T follicular helper cell (primary cell): ENCODE results near the gene KCNG2.

Experiments
- DNase-seq: peaks from one replicate; pipeline ENCODE4 v3.0.0-alpha.2; 2020; ENCODE audit warnings: low read depth

Gene KCNG2

DNA sequence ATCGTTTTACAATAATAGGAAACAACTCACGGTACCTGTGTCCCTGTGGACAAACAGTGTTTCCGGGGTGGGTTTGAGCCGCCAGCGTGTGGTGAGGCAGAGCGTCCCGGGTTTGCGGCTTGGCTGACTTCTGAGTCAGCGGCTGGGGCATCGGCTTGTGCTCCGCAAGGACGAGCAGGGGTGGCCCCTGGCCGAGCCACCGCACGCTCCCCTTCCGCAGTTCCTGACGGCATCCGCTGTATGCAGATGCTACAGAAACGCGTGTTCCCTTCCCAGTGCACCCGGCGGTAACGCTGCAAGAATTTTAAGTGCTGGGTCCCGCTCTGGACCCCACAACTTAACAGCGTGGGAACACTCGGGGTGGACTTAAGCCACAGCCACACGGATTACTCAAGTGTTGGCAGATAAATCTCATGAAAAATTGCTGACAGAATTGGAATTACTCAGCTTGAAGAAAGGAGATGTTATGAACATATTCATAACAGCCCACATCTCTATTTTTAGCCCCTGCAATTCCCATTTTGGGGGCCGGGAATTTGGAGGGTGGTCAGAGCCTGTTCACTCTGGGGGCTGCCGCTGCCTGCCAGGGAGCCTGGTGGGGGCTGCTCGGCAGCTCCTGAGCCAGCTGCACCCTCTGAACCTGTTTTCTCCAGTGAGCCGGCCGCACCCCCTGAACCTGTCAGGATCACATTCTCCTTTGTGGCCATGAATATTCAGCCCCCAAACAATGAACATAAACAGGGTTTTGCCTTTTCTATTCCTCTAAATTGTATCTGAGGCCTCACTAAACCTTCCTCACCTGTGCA, 12.6 kb upstream of the KCNG2 start:
- no peak for DNase-seq

DNA sequence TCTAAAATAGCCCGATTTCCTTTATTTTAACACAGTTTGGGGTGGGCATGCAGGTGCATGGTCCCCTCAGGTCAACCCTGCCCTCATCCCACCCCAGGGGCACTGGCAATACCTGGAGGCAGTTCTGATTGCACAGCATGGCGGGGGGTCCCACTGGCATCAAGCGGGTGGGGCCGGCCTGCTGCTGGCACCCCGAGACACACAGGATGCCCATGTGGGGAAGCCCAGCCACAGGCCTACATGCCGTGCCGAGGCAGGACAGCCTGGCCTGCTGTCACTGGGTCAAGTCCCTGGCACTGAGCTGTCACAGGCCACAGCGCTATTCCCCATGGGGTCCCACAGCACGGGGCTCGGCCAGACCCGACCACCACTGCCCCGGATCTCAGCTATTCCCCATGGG, 11.9 kb upstream of the KCNG2 start:
- no peak for DNase-seq

DNA sequence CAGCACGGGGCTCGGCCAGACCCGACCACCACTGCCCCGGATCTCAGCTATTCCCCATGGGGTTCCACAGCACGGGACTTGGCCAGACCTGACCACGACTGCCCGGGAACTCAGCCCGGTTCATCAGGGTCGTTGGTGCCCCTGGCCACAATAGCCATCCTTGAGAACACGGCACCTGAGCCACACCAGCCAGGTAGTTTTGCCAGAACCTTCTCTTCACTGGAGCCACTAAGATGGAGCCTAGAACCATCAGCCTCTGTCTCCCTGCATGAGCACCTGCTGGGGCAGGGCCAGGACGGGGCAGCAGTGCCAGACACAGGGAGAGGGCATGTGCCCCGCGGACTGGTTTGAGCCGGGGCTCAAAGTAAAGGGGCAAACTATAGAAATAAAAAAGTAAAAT, 11.4 kb upstream of the KCNG2 start:
- DNase-seq = no peak

DNA sequence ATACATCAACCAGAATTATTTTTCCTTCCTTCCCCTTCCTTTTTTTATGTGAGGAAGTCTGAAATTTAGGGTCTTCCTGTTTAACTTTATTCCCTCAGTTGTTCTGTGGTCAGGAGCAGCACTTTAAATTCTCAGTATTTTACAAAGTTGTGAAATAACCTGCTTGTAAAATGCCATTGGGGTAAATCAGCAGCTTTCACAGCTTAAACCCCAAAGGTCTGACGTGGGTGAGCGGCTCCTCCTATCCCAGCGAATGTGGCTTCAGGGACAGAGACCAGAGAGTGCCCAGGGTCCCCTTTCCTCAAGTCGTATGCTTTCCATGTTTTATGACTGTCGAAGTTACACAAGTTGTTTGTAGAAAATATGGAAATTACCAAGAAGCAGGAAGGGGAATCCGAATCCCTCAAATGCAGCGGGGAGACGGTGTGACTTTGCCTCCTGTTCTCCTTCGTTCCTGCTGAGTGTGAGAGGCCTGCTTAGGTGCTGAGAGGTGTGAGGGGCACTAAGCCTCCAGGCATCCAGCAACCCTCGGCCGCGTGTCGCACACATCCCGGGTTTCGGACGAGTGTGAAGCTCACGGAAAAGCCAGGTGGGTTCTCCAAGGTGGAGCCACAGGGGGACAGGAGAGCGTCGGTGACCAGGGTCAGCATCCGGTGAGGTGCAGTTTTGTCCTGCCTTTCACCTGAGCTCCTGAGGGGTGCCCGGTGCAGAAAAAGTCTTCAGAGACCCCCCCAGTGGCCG, 10.8 kb upstream of the KCNG2 start:
- no peak for DNase-seq

DNA sequence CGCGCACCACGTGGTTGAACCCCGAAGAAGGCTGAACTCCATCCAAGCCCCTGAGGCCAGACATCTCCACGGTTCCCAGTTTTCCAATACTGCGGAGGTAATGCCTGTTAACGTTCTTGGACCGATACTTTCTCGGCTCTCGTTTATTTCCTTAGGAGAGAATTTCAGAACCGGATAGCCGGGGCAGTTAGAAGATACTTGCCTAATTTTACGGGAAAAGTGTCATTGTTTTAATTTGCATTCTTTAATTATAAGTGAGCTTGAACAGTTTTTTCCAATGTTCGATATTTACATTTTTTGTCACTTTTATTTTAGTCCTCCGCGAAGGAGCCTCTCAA, 10.2 kb upstream of the KCNG2 start:
- no peak for DNase-seq

DNA sequence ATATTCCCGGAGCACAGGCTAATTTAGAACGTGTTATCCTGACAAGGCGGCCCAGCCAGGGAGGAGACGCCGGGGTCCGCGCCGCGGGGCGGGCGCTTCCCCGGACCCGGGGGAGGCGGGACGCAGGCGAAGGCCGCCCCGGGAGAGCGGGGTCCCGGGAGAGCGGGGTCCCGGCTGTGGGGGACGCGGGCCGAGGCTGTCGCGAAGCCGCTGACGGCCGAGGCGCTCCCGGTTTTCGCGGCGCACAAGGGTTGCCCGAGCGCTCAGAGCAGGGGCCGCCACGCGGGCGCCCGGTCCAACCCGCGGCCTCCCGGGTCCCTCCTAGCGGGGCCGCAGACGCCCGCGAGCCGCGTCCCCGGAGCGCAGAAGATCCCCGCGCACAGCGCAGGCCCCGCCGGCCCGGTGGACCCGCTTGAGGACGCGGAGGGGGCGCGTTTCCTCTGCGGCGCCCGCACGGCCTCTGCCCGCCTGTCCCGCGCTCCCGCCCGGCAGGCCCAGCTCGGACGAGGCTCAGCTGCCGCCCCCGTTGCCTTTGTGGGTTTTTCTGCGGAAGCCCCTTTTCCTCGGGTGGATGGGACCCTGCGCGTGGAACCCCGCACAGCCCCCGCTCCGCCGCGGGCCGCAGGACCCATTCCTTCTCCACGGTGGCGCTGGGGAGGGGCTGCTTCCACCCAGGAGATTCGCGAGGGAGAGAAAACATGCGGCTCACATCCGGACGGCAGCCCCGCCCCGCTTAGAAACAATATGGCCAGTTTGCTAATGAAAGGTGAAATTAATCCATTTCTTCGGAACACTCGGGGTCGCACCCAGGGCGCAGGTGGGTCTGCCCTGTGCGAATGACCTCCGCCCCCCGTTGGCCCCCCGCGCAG, 9.6 kb upstream of the KCNG2 start:
- no peak for DNase-seq

DNA sequence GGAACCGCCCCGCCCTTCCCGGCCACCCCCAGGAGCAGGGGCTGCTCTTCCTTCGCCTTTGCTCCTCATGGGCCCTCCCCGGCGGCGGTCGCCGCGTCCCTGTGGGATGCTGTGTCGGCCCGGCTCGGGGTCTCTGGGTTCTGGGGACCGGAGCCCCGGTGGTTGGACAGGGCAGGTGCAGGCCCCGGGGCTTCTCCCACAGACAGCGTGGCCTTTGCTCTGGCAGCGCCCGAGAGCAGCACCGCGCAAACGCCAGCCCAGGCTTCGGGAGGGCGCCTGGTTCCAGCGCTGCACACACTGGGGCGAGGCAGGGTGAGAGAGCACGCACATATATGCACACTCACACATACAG, 9.0 kb upstream of the KCNG2 start:
- no peak for DNase-seq

DNA sequence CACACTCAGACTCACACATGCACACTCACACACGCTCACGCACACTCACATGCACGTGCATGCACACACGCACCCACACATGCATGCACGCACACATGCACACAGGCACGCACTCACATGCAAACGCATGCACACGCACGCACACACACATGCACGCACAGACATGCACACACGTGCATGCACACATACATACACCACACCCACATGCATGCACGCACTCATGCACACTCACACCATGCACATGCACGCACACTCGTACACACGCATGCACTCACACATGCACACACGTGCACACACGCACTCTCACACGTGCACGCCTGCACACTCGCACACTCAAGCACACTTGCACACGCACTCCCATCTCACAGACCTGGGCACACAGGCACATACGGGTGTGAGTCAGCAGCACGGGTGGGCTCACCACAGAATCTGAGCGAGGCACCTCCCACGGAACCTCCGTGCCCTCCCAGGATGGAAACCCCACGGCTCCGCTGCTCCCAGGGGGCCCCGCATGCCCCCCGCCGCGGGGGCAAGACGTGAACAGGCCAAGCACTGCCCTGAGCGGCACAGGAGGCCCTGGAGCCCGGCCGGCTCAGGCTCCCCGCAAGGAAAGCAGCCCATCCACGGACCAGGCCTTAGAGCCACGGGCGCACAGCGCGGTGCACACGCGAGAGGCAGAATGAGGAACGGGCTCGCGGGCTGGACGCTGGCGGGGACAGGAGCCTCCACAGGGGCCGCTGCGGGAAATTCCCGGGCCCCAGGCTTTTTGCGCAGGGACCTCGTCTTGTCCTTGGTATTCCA, 8.4 kb upstream of the KCNG2 start:
- DNase-seq = no peak

DNA sequence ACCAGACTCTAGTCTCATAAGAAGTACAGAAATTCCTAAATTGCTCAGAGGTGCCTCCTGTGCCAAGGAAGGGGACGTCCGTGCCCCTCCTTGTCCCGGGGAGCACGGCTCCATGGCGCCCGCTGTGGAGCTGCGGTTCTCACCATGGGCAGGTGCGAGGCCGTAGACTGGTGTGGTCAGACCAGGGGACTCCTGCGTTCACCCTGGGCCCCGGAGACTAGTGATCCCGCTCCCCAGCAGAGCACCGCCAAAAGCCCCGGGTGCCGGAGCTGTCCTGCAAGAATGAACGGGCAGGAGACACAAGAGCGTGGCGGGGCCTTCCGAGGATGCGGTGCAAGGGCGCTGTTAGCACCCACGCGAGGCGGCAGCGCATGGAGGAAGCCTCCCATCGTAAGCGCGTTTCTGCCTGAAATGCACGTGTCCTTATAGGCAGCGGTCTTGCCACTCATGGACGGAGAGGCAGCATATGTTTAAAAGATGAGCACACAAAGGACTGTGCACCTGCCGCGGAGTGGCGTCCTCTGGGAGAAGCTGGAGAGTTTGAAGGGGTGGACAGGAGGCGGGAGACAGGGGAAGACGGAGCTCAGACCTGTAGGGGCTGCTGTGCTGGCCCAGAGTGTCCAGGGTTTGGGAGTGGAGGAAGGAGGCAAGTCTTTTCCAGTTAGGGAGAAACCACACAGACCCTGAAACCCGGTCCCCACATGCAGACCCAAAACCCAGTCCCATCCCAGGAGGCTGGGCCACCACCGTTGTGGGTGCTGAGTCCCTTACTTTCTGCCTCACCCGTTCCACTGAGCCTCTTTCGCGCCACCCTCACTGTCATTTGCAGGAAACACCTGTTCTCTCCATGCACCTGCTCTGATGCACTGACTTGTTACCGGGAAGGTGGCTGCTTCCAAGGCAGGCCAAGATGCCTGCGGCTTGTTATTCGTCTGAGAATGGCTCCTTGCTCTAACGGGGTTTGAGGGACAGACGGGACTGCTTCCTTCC, 7.5 kb upstream of the KCNG2 start:
- no peak for DNase-seq

DNA sequence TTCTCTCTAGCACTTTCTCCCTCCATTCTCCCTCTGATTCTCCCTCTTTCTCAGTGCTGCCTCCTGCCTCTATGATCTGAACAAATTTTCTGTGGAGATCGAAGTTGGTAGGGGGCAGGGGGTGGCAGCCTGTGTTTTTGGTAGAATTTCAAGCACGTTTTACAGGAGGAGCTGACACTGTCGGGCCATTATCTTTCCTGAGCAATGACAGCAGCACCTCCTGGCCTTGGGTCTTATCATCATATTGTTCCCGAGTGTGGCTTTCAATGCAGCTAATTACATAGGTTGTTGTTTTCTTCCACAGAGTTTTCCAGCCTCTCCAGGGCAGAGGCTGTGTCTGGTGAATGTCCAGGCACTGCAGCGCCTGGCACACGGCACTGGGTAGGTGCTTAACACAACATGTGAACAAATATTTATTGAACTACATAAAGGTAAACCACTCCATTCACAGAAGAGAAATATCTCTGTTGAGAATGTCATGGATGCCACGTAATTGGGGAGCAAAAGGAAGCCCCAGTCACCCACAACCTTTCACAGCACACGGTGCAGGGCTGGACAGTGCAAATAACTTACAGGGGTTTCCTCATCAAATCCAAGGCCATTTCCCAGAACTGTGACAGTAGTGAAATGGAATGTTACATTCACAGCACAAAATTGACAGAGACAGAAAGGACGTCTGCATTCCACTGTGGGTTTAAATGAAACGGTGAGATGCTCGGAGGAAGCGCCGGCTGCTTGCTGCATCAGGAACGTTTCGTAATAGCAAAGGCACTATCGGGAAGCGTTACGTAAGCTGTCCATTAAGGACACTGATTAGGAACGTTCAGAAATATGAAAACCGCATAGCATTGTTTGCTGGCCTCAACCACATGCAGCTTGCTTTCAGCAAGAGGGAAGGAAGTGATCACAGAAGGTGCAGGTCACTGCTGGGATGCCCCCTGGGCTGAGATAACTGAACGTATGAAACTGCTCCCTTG, 6.5 kb upstream of the KCNG2 start:
- DNase-seq = no peak

DNA sequence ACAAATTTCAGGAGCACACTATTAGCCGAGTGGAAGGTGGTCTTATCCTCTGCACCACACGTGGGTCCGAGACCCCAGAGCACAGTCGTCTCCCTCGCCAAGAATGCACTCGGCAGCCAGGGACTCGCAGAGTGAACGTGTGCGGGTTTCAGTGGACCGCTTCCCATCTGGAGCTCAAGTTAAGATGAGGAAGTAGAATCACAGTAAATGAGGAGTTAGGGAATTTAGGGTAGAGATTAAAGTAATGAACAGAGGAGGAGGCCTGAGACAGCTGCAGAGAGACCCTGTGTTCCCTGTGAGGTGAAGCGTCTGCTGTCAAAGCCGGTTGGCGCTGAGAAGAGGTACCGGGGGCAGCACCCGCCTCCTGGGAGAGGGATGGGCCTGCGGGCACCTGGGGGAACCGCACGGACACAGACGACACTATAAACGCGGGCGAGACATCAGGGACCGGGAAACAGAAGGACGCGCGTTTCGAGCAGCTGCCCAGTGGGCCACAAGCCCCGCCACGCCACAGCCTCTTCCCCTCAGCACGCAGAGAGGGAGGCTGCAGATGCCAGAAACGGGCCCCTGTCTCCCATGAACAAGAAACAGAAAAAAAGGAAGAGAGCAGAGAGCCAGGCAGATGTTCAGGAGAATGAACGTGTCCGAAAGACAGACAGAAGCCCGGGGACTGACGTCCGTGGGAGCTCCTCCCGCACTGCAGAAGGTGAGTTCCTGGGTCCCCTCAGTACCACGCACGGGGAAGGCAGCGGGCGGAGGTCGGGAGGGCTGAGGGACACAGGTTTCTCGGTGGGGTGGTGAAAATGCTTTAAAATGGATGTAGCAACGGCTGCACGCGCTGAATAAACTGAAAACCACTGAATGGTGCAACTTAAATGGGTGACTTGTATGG, 5.4 kb upstream of the KCNG2 start:
- no peak for DNase-seq

DNA sequence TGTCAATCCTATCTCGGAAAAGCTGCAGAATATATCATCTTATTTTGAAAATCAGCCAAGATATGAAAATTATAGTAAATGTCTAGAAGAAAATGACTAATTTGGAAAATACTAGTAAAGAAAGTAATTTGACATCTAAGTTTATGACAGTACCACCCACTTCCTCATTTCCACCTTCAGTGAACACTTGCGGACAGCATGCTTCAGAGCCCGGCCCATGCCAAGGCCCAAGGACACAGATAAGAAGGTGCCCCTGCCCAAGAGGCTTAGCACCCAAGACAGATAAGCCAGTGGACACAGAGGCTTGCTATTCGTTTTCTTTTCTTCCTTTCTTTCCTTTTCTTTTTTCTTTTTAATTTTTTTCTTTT, 4.8 kb upstream of the KCNG2 start:
- DNase-seq = no peak

DNA sequence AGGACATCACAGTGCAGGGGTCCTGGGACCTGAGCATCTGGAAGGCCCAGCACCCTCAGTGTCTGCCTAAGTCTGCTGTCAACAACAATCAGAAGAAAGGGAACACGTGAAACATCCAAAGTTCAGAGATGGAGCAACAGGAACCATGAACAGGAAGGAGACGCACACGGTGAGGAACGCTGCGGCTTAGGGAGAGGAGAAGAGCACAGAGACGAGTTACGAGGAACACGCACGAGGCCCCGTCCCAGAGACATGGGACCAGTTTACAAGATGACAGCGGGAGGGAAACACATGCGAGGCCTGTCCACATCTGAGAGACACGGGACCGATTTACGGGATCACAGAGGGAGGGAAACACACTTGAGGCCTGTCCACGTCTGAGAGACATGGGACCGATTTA, 2.9 kb upstream of the KCNG2 start:
- DNase-seq = no peak

DNA sequence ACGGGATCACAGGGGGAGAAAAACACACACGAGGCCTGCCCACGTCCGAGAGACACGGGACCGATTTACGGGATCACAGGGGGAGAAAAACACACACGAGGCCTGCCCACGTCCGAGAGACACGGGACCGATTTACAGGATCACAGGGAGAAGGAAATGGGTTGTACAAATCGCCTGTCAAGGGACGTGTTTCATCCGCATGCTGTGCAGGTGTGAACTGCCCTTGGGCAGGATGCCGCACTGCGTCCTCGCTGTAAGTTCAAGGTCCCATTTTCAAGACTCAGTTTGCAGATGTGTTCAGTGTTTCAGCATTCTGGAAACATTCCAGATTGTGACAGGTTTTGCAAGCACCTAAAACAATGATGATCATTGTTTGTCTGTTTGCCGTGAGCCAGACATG, 2.3 kb upstream of the KCNG2 start:
- DNase-seq = no peak

DNA sequence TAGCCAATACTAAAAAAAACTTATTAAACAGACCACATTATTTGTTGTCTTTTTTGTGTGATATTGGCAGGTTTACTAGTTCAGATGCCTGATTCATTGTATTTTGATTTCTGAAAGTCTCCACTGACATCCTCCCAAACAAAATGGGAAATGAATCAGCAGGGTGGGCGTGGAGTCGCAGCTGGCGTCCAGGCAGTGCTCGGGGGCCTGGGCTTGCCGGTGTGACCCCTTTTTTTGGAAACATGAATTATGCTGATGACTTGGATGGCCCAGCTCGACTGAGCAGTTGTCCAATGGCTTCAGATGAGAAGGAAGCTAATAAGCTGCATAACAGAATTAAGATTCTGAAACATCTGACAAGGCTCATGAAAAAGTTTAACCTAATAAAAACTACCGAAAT, 1.7 kb upstream of the KCNG2 start:
- DNase-seq = no peak

DNA sequence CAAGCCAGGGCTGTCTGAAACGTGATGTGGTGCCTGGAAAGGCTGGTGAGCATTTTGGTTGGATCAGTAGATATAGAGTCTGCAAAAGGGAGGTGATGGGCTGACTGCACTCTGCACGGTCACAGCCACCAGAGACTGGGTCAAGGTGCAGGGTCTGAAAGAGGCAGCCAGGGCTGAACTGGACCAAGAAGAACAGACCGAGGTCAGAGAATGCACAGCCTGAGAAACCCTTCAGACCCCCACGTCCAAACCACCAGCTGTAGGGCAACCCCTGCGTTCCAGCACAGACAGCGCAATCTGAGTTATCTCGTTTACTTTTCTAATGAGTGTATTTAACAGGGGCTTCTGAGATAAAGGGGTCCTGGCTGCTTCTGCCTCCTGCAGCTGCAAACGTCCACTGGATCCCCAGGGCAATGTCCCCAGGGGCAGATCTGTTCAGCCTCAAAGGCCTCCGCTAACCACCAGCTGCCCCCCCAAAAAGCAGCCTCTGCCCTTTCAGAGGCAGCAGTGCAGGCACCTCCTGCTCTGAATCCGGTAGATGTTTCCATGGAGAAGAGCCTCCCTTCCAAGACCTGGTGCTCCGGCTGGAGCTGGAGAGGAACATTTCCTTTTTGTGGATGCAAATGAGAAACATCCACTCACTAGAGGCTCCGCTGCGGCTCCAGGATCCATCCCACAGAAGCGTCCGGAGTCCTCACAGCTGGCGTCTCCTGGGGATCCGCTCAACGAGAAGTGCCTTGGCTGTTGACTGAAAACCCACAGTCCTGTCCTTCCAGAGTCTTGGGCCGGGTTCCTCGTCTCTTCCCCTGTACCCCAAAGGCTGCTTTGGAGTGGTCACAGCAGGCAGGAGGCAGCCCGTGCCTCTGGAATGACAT, 970 bp upstream of the KCNG2 start:
- DNase-seq = no peak

DNA sequence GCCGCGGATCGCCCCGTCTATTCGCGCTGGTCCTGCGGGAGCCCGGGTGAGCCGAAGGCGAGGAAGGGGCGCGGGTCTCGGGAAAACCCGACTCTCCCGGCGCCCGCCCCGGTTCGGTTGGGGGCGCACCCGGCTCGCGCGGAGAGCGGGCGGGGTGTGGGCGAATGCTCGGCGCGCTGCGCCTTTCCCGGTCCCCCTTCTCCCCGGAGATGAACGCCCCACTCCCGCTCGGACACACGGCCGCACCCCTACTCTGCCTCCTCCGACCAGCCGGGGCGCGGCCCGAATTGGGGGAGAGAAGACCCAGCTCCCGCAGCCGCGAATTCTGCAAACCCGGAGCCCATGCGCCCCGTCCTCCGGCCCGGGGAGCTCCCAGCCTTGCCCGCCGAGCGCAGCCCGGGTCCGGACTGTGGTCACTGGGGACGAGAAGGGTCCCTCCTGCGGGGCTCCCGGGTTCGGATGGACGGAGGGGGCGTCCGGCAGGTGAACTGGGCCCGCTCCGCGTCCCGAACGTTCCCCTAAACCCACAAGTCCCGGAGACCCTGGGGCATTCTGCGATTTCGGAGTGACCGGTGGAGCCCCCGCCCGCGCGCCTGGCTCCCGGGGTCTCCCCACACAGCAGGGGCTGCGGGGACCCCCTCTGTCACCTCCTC, 734 bp downstream of the KCNG2 start:
- DNase-seq = no peak
